Activated CD4-positive, CD25-positive, alpha-beta regulatory T cell treated with anti-CD3 and anti-CD28 coated beads, Interleukin-2, amount 50 U/mL, for 16 hours (primary cell): ENCODE measurements around the gene LSMEM2.
"Not testable (repeated sequence)": the region's sequence is repeated elsewhere in the genome, so short reads cannot be mapped to it uniquely, and the experiment has no call there.

ENCODE experiments used
- DNase-seq: peaks from one replicate; pipeline ENCODE4 v3.0.0-alpha.2; 2020; ENCODE audit warnings: low read depth, low spot score

LSMEM2 gene

GRCh38 chr3:50278123-50278879 is 586 bp upstream of the LSMEM2 start:
- DNase-seq, result no peak

GRCh38 chr3:50279255-50280016 is 549 bp downstream of the LSMEM2 start:
- no peak for DNase-seq

GRCh38 chr3:50284121-50284520 is 5.2 kb downstream of the LSMEM2 start:
- DNase-seq, result not testable (repeated sequence)

GRCh38 chr3:50286322-50287227 is 7.7 kb downstream of the LSMEM2 start:
- no peak for DNase-seq

GRCh38 chr3:50287262-50287661 is 8.4 kb downstream of the LSMEM2 start:
- DNase-seq, result no peak

GRCh38 chr3:50288387-50289007 is 9.6 kb downstream of the LSMEM2 start:
- no peak for DNase-seq

- no peak for DNase-seq
Measured at GRCh38 chr3:50289130-50289529, 10.2 kb downstream of the LSMEM2 start.

GRCh38 chr3:50290161-50290641 is 11.3 kb downstream of the LSMEM2 start:
- DNase-seq, result no peak

- DNase-seq, result peak; percentile 92
Measured at GRCh38 chr3:50292159-50293078, 13.5 kb downstream of the LSMEM2 start, which contains the start of gene IFRD2. TSS of gene IFRD2 (minus strand) at chr3:50292429. CDS start at chr3:50292274, 155 bp downstream.

- no peak for DNase-seq
Measured at GRCh38 chr3:50293079-50293801, 14.4 kb downstream of the LSMEM2 start.

- no peak for DNase-seq
Measured at GRCh38 chr3:50294089-50294488, 15.2 kb downstream of the LSMEM2 start.

GRCh38 chr3:50294492-50295403 is 15.9 kb downstream of the LSMEM2 start:
- DNase-seq, result no peak

GRCh38 chr3:50295553-50296431 is 16.9 kb downstream of the LSMEM2 start:
- DNase-seq, result no peak

GRCh38 chr3:50296721-50297383 is 18.0 kb downstream of the LSMEM2 start:
- no peak for DNase-seq

GRCh38 chr3:50297384-50297775 is 18.5 kb downstream of the LSMEM2 start:
- no peak for DNase-seq

- DNase-seq, result no peak
Measured at GRCh38 chr3:50297896-50298725, 19.2 kb downstream of the LSMEM2 start.
